HEK293 (cell line): Measurements from ENCODE around the gene BCL11B.

Experiments used
- CTCF ChIA-PET: fragments of 350-600 bp; formaldehyde crosslinking; extraction: SDS; loops from one replicate; lab custom pipeline; 2021; ENCODE audit warnings: antibody characterized with exemption; lab: Yijun Ruan, JAX
- POLR2A ChIA-PET: fragments of 300-600 bp; formaldehyde crosslinking; extraction: SDS; loops from one replicate; lab custom pipeline; 2020; ENCODE audit warnings: antibody characterized with exemption, inconsistent platforms; lab: Yijun Ruan, JAX
- H3K27ac ChIP-seq: fragments of 200-500 bp; sonication (Bioruptor generic); 2 replicates; pipeline ENCODE4 v1.5.1; 2014; ENCODE audit warnings: low read depth, low read length, control low read depth, inconsistent platforms; ENCODE audit errors: extremely low read depth
- H3K36me3 ChIP-seq, 2 experiments: fragments of 200-500 bp in 1 of 2; sonication (Bioruptor generic) in 1 of 2; 1 replicate in 1 of 2; 2 replicates in 1 of 2; pipeline ENCODE4 v1.5.1; 2014 to 2017; ENCODE audit warnings: inconsistent platforms in 2 of 2, low read length in 2 of 2; ENCODE audit not compliant: control insufficient read depth in 2 of 2, insufficient read depth in 1 of 2
- H3K4me1 ChIP-seq: fragments of 200-500 bp; sonication (Bioruptor generic); 2 replicates; pipeline ENCODE4 v1.5.1; 2014; ENCODE audit warnings: mild to moderate bottlenecking, low read length, inconsistent platforms; ENCODE audit not compliant: control insufficient read depth, insufficient read depth
- H3K4me3 ChIP-seq: 2 replicates; pipeline ENCODE4 v1.5.1; 2011; ENCODE audit warnings: low read depth, mild to moderate bottlenecking, control low read depth, low read length, moderate library complexity
- H3K9me3 ChIP-seq: fragments of 200-500 bp; sonication (Bioruptor generic); 2 replicates; pipeline ENCODE4 v1.5.1; 2014; ENCODE audit warnings: low read depth, low read length, inconsistent platforms; ENCODE audit not compliant: control insufficient read depth, insufficient read depth
- EGR2 ChIP-seq: fragments of 450-650 bp; formaldehyde crosslinking; IDR thresholded peaks from 2 replicates; pipeline ENCODE4 v1.5.1; 2016; ENCODE audit warnings: low read depth, missing biosample characterization, missing genetic modification characterization
- FEZF1 ChIP-seq: fragments of 450-650 bp; formaldehyde crosslinking; IDR thresholded peaks from 2 replicates; pipeline ENCODE4 v1.5.1; 2016; ENCODE audit warnings: missing biosample characterization, missing genetic modification characterization
- HOXD13 ChIP-seq: sonication (generic); formaldehyde crosslinking; IDR thresholded peaks from 2 replicates; pipeline ENCODE4 v1.8.0; 2022; ENCODE audit warnings: missing genetic modification reagents, borderline replicate concordance
- OVOL3 ChIP-seq: fragments of 450-650 bp; formaldehyde crosslinking; IDR thresholded peaks from 2 replicates; pipeline ENCODE4 v1.5.1; 2016; ENCODE audit warnings: missing biosample characterization, missing genetic modification characterization
- SCRT2 ChIP-seq: fragments of 450-650 bp; formaldehyde crosslinking; IDR thresholded peaks from 2 replicates; pipeline ENCODE4 v1.5.1; 2016; ENCODE audit warnings: missing biosample characterization, missing genetic modification characterization
- SP2 ChIP-seq: fragments of 450-650 bp; formaldehyde crosslinking; IDR thresholded peaks from 2 replicates; pipeline ENCODE4 v1.5.1; 2016; ENCODE audit warnings: missing biosample characterization, missing genetic modification characterization
- ZBTB21 ChIP-seq: fragments of 450-650 bp; formaldehyde crosslinking; IDR thresholded peaks from 2 replicates; pipeline ENCODE4 v1.5.1; 2017; ENCODE audit warnings: missing biosample characterization, missing genetic modification characterization
- ZIC2 ChIP-seq: fragments of 450-650 bp; formaldehyde crosslinking; IDR thresholded peaks from 2 replicates; pipeline ENCODE4 v1.5.1; 2016; ENCODE audit warnings: missing biosample characterization, missing genetic modification characterization
- ZNF10 ChIP-seq: fragments of 450-650 bp; formaldehyde crosslinking; IDR thresholded peaks from 2 replicates; pipeline ENCODE4 v1.5.1; 2017; ENCODE audit warnings: missing biosample characterization, missing genetic modification characterization
- ZNF16 ChIP-seq: fragments of 450-650 bp; formaldehyde crosslinking; IDR thresholded peaks from 2 replicates; pipeline ENCODE4 v1.5.1; 2016; ENCODE audit warnings: low read depth, missing biosample characterization, missing genetic modification characterization
- ZNF221 ChIP-seq: fragments of 450-650 bp; formaldehyde crosslinking; IDR thresholded peaks from 2 replicates; pipeline ENCODE4 v1.5.1; 2017; ENCODE audit warnings: missing biosample characterization, missing genetic modification characterization, borderline replicate concordance
- ZNF501 ChIP-seq: fragments of 450-650 bp; formaldehyde crosslinking; IDR thresholded peaks from 2 replicates; pipeline ENCODE4 v1.5.1; 2016; ENCODE audit warnings: missing biosample characterization, missing genetic modification characterization
- ZNF529 ChIP-seq: fragments of 450-650 bp; formaldehyde crosslinking; IDR thresholded peaks from 2 replicates; pipeline ENCODE4 v1.5.1; 2017; ENCODE audit warnings: missing genetic modification characterization, missing biosample characterization; ENCODE audit not compliant: insufficient replicate concordance
- ZNF654 ChIP-seq: fragments of 450-650 bp; formaldehyde crosslinking; IDR thresholded peaks from 2 replicates; pipeline ENCODE4 v1.5.1; 2016; ENCODE audit warnings: low read depth, missing biosample characterization, missing genetic modification characterization
- ZNF768 ChIP-seq: fragments of 450-650 bp; formaldehyde crosslinking; IDR thresholded peaks from 2 replicates; pipeline ENCODE4 v1.5.1; 2018; ENCODE audit warnings: missing biosample characterization, mild to moderate bottlenecking, missing genetic modification characterization
- ZNF776 ChIP-seq: fragments of 450-650 bp; formaldehyde crosslinking; IDR thresholded peaks from 2 replicates; pipeline ENCODE4 v1.5.0; 2017; ENCODE audit warnings: missing biosample characterization, missing genetic modification characterization, borderline replicate concordance
- ZNF777 ChIP-seq: fragments of 450-650 bp; formaldehyde crosslinking; IDR thresholded peaks from 2 replicates; pipeline ENCODE4 v1.5.1; 2017; ENCODE audit warnings: missing biosample characterization, missing genetic modification characterization, borderline replicate concordance
- ZNF791 ChIP-seq: fragments of 450-650 bp; formaldehyde crosslinking; IDR thresholded peaks from 2 replicates; pipeline ENCODE4 v1.5.1; 2016; ENCODE audit warnings: missing biosample characterization, missing genetic modification characterization
- ZNF837 ChIP-seq: fragments of 450-650 bp; formaldehyde crosslinking; IDR thresholded peaks from 2 replicates; pipeline ENCODE4 v1.5.1; 2016; ENCODE audit warnings: missing biosample characterization, missing genetic modification characterization
- TF ChIP-seq, protein P1 (sequence below): fragments of 450-650 bp; formaldehyde crosslinking; IDR thresholded peaks from 2 replicates; pipeline ENCODE4 v1.5.1; 2016; ENCODE audit warnings: missing biosample characterization, missing genetic modification characterization
- TF ChIP-seq, protein P2 (sequence below): fragments of 450-650 bp; formaldehyde crosslinking; IDR thresholded peaks from 2 replicates; pipeline ENCODE4 v1.5.1; 2017; ENCODE audit warnings: missing biosample characterization, missing genetic modification characterization
- TF ChIP-seq, protein P3 (sequence below): fragments of 450-650 bp; formaldehyde crosslinking; IDR thresholded peaks from 2 replicates; pipeline ENCODE4 v1.5.1; 2017; ENCODE audit warnings: missing biosample characterization, missing genetic modification characterization
- TF ChIP-seq, protein P4 (sequence below): fragments of 450-650 bp; formaldehyde crosslinking; IDR thresholded peaks from 2 replicates; pipeline ENCODE4 v1.5.1; 2016; ENCODE audit warnings: missing biosample characterization, missing genetic modification characterization

BCL11B gene

DNA sequence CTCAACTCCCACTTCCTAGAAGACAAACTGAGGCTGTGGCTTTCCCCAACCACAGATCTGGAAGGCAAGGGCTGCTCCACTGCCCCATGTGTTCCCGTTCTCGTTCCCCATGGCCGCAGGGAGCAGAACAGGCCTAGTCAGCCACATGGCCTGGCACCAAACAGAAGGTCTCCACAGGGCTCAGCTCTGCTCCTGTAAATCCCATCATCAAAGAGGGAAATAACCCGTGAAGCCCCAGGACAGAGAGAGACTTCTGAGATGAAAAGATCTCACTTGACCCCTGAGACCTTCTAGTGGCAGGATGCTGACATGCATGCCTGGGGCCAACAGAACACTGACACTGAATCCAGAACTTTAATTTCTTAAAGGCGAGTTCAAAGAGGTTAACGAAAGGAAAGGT is 68.9 kb downstream of the BCL11B start:
- H3K9me3 ChIP-seq = no peaks in the 10 kb centered on the region
- H3K4me1 ChIP-seq = no peaks in the 10 kb centered on the region
- H3K4me3 ChIP-seq = no peak overlapping the region
- no peaks in the 10 kb centered on the region for H3K36me3 ChIP-seq
- H3K27ac ChIP-seq = no peak overlapping the region
- TF ChIP-seq HOXD13 (no peak), ZNF654 (tag by site-specific recombination) (no peak), SP2 (tag by site-specific recombination) (no peak), ZNF791 (tag by site-specific recombination) (no peak), EGR2 (tag by site-specific recombination) (no peak), FEZF1 (tag by site-specific recombination) (no peak), SCRT2 (no peak), OVOL3 (tag by site-specific recombination) (no peak), ZNF10 (tag by site-specific recombination) (no peak), ZNF529 (tag by site-specific recombination) (no peak), ZNF16 (tag by site-specific recombination) (no peak), ZNF501 (no peak), ZNF837 (tag by site-specific recombination) (no peak), ZNF221 (tag by site-specific recombination) (no peak)
- TF ChIP-seq, protein P1, sequence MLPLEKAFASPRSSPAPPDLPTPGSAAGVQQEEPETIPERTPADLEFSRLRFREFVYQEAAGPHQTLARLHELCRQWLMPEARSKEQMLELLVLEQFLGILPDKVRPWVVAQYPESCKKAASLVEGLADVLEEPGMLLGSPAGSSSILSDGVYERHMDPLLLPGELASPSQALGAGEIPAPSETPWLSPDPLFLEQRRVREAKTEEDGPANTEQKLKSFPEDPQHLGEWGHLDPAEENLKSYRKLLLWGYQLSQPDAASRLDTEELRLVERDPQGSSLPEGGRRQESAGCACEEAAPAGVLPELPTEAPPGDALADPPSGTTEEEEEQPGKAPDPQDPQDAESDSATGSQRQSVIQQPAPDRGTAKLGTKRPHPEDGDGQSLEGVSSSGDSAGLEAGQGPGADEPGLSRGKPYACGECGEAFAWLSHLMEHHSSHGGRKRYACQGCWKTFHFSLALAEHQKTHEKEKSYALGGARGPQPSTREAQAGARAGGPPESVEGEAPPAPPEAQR = no peak
- ChIA-PET POLR2A (no interaction called here), CTCF (interaction anchor here (1.2 kb wide), 1 partner anchor 64 kb away, joined by 4 read pairs; no protein-coding TSS in a partner anchor)

DNA sequence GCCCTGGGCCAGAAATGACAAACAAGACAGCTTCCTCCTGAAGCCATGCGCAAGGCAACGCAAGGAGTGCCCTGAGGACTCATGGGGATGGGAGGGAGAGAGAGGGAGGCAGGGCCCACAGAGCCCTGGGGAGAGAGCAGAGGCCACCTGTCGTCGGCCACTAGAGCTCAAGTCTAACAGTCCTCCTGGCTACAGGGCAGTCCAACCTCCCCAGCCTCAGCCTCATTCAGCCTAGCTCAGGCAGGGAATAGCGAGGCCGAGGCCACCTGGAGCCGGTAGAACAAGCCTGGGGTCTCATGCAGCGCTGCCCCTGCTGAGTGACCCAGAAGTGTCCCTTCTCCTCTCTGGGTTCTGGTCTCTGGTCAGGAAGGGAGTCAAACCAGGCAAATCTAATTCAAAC is 69.5 kb downstream of the BCL11B start:
- Histone ChIP-seq H3K36me3 (no peaks in the 10 kb centered on the region), H3K4me3 (no peak overlapping the region), H3K9me3 (no peaks in the 10 kb centered on the region), H3K4me1 (no peaks in the 10 kb centered on the region), H3K27ac (no peak overlapping the region)
- TF ChIP-seq, protein P2, sequence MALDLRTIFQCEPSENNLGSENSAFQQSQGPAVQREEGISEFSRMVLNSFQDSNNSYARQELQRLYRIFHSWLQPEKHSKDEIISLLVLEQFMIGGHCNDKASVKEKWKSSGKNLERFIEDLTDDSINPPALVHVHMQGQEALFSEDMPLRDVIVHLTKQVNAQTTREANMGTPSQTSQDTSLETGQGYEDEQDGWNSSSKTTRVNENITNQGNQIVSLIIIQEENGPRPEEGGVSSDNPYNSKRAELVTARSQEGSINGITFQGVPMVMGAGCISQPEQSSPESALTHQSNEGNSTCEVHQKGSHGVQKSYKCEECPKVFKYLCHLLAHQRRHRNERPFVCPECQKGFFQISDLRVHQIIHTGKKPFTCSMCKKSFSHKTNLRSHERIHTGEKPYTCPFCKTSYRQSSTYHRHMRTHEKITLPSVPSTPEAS (tag by site-specific recombination) = no peak
- ChIA-PET CTCF (interaction anchor here (1.2 kb wide), 1 partner anchor 64 kb away, joined by 4 read pairs; no protein-coding TSS in a partner anchor), POLR2A (no interaction called here)

DNA sequence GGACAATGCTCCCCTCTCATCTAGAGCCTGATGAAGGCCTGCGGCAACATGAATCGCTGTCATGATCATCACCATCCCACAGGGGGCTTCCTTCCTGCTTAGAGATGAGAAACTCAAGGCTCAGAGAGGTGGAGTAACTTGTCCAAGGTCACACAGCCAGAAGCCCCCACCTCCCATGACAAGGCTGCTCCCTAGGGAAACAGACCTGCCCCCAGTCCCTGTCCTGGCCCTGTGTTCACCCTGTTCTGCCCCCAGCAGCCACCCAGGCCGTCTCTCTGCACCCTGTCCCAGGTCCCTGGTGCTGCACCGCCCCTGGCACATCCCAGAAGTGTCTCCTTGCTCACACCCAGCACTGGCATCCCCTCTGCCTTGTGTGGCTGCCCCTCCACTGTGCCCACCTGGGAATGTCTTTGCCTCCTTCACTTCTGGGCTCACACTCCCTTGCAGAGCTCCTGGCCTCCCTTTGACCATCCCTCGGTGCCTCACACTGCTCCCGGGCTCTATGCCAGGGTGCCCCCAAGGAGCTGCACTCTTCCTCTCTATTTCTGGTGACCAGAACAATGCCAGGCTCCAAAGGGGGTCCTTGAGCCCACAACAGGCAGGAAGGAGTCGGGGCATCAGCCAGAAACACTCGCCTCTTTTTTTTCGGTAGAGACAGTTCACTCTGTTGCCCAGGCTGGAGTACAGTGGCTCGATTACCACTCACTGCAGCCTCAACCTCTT is 70.5 kb downstream of the BCL11B start:
- ChIA-PET CTCF (interaction anchor here (0.6 to 1.2 kb wide), 2 partner anchors 10 to 65 kb away, joined by 4 to 5 read pairs; no protein-coding TSS in a partner anchor), POLR2A (no interaction called here)
- H3K36me3 ChIP-seq = no peaks in the 10 kb centered on the region

More for the DNA sequence above, 70.5 kb downstream of the BCL11B start:
- Histone ChIP-seq H3K9me3 (no peaks in the 10 kb centered on the region), H3K27ac (no peak overlapping the region)
- TF ChIP-seq ZNF768 (tag by site-specific recombination) (peak; percentile 76), ZIC2 (tag by site-specific recombination) (peak; percentile 59; the same call in 1 of the 2 replicates), ZNF837 (tag by site-specific recombination) (no peak), ZBTB21 (no peak), ZNF777 (tag by site-specific recombination) (no peak), ZNF776 (tag by site-specific recombination) (no peak)
- TF ChIP-seq, protein P3, sequence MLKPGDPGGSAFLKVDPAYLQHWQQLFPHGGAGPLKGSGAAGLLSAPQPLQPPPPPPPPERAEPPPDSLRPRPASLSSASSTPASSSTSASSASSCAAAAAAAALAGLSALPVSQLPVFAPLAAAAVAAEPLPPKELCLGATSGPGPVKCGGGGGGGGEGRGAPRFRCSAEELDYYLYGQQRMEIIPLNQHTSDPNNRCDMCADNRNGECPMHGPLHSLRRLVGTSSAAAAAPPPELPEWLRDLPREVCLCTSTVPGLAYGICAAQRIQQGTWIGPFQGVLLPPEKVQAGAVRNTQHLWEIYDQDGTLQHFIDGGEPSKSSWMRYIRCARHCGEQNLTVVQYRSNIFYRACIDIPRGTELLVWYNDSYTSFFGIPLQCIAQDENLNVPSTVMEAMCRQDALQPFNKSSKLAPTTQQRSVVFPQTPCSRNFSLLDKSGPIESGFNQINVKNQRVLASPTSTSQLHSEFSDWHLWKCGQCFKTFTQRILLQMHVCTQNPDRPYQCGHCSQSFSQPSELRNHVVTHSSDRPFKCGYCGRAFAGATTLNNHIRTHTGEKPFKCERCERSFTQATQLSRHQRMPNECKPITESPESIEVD (tag by site-specific recombination) = no peak
- TF ChIP-seq, protein P4, sequence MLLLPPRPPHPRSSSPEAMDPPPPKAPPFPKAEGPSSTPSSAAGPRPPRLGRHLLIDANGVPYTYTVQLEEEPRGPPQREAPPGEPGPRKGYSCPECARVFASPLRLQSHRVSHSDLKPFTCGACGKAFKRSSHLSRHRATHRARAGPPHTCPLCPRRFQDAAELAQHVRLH (tag by site-specific recombination) = 0 out of 2 replicates have a peak, but pooled peaks have one; percentile 14
- TF ChIP-seq, all 188 proteins: peak for 3
- Histone ChIP-seq H3K4me3 (no peak overlapping the region), H3K4me1 (no peaks in the 10 kb centered on the region)
